Right hindlimb (tissue), 1 donor: Measurements from ENCODE around the gene ARF1.

ENCODE experiments used
- DNase-seq: peaks from one replicate; pipeline ENCODE4 v3.0.0-alpha.2; 2018

ARF1 gene

DNA sequence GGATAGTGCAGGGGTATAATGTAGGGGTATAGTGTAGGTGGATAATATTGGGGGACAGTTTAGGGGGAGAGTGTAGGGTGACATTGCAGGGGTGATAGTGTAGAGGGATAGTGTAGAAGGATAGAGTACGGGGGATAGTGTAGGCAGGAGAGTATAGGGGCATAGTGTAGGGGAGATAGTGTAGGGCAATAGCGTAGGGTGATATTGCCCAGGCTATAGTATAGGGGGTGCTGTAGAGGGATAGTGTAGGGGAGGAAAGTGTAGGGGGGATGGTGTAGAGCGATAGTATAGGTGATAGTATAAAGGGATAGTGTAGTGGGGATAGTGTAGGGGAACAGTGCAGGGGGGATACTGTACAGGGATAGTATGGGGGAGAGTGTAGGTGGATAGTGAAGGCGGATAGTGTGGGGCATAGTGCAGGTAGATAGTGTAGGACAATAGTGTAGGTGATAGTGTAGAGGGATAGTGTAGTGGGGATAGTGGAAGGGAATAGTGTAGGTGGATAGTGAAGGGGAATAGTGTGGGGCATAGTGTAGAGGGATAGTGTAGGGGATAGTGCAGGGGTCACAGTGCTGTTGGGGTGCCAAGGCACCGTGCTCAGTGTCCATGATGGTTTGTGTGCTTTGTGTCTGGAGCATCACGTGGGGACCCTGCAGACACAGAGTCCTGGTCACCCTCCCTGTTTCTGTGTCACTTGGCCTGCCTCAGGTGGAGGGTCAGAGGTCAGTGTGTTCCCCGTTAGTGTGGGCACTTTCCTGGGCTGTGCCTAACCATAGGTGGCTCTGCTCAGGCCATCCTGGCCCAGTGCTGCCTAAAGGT is 10.5 kb upstream of the ARF1 start:
- no peak for DNase-seq

GRCh38 chr1:228072658-228073043 is 9.9 kb upstream of the ARF1 start:
- DNase-seq: peak; percentile 15

GRCh38 chr1:228073061-228073856 is 9.2 kb upstream of the ARF1 start:
- DNase-seq: peak; percentile 13

GRCh38 chr1:228073857-228074545 is 8.5 kb upstream of the ARF1 start:
- peak; percentile 22 for DNase-seq

DNA sequence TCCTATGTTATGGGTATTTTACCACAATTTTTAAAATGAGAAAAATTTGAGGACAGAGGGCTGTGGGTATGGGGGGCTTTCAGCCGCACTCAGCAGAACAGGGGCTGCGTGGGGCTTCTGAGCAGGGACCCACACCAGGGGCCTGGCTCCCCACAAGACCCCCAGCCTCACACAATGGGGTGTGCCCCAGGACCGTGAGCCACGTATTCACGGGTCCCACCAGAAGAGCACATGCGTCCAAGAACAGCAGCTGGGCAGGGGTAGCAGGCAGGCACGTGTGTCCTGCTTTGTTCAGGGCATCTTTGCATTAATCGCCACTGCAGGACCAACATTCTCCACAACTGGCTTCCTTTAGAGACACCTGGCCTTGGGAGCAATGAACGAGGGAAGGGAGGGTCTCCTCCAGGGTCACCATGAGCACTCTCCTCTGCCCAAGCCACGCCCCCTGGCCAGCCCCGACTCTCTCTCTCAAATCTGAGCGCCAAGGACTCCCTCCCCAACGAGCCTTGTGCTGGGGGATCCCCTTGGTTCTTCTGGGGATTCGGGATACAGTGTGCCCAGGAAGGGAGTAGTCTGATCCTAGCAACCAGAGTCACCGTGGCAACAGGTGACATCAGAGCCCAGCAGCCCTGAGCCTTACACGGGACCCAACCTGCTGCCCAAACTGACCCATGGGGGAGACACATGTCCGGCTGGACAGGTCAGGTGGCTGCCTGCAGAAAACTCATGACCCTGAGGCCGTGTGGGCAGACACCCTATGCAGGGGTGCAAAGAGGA is 7.4 kb upstream of the ARF1 start:
- DNase-seq: peak; percentile 19

DNA sequence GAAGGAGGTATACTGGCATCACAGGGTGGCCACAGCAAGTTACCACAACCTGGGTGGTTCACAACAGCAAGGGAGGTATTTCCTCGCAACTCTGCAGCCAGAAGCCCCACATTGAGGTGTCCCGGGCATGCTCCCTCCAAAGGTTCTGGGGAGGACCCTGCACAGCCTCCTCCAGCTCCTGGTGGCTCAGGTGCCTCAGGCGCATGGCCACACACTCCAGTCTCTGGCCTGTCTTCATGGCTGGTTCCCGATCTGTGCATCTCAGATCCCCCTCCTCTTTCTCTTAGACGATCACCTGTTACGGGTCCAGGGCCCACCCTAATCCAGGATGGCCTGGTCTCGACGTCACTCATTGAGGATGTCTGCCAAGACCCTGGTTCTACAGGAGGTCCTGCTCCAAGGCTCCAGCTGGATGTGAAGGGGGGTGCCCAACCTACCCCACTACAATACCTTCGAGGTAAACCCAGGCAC is 6.7 kb upstream of the ARF1 start:
- peak; percentile 15 for DNase-seq

- peak; percentile 7 for DNase-seq
Measured at GRCh38 chr1:228076796-228077430, 5.6 kb upstream of the ARF1 start.

GRCh38 chr1:228077565-228078330 is 4.8 kb upstream of the ARF1 start:
- DNase-seq: peak; percentile 12

DNA sequence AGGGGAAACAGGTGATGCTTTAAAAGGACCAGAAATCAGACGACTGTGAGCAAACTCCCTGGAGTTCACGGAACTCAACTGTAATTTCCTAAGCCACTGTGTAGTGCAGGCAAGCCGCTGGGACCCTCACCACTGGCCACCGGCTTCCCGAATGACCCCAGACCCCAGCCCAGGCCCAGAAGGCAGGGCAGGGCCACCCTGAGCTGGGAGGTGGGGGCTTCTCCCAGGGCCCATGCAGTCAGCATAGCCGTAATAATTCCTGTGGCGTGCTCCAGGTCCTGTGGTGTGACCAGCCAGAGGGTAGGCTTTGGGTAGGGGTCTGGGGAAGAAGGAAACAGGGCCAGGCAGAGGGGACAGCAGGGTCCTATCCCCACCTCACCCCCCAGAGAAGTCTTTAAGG is 3.5 kb upstream of the ARF1 start:
- DNase-seq: no peak

GRCh38 chr1:228079601-228080263 is 2.8 kb upstream of the ARF1 start:
- DNase-seq: no peak

GRCh38 chr1:228081144-228081543 is 1.4 kb upstream of the ARF1 start:
- no peak for DNase-seq

- peak; percentile 55 for DNase-seq
Measured at GRCh38 chr1:228081578-228082213, 812 bp upstream of the ARF1 start.

DNA sequence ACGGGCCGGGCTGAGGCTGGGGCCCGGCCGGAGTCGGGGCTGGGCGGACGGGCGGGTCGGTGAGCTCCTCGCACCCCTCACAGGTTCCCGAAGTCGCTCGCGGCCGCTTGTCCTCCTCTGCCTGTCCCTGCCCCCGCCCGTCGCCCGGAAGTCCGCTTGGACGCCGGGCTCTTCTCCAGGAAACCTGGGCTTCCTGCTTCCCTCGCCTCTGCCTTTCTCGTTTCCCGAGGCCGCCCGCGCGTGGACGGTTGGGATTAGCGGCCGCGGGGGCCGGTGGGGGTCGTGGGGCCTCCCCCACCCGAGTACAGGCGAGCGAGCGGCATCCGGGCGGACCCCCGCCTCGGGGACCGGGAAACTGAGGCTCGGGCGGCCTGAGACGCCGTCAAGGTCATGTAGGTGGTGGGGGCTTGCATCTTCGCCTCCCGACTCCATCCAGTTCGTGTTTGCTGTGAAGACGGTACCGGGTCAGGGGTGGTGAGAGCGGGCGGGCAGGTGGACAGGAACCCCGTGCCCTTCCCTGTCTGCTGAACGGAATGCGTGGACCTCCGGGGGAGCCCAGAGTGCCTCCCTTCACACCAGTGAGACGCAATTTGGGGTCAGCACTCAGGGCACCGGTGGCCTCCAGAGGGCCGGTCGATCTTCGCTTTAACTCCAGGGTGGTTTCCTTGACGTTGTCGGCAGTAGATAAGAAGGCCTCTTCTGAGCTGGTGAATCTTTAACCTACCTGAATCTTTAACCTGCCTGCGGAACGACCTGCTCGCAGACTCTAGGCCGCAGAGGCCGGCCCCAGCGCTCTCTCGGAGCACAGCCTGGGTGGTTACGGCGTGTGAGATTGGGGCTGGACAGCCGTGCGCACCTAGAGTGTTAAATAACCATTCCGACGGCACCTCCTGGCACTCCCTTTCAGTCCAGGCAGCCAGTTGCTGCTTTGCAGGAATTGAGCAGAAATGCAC is 686 bp downstream of the ARF1 start:
- DNase-seq: peak; percentile 76

GRCh38 chr1:228083871-228084278 is 1.4 kb downstream of the ARF1 start:
- no peak for DNase-seq

DNA sequence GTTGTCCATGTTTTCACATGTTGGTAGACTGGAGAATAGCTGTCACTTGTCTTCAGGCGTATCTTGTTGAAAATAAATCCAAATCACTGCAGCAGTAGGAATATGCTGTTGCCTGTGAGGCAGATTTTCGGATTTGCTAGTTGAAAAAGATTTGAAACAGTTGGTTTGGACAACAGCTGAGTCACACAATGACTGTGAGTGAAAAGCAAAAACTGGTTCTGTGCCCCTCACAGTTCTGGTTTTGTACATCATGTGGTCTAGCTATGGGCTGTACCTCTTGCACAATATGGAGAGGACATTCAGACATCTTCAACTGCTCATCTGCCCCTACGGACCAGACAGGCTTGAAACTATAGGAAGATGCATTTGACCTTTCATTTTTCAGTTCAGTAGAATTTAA is 1.8 kb downstream of the ARF1 start:
- no peak for DNase-seq

DNA sequence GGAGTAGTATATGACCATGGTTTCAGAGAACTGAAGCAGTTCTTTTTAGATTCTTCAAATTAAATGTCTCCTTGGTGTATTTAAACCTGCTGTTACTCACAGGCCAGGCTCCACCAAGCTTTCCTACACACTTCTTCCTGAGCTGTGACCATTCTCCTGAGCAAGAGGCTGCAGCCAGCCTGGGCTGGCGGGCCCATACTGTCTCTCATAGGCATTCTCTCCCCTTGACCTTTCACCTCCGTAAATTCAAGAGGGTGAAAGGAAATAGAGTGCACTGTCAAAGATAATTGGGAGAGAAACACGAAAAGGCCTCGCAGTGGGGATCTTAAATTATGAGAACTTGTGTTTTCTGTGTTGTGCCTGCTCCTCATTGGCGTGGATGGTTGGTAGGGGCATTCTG is 2.3 kb downstream of the ARF1 start:
- DNase-seq: no peak

DNA sequence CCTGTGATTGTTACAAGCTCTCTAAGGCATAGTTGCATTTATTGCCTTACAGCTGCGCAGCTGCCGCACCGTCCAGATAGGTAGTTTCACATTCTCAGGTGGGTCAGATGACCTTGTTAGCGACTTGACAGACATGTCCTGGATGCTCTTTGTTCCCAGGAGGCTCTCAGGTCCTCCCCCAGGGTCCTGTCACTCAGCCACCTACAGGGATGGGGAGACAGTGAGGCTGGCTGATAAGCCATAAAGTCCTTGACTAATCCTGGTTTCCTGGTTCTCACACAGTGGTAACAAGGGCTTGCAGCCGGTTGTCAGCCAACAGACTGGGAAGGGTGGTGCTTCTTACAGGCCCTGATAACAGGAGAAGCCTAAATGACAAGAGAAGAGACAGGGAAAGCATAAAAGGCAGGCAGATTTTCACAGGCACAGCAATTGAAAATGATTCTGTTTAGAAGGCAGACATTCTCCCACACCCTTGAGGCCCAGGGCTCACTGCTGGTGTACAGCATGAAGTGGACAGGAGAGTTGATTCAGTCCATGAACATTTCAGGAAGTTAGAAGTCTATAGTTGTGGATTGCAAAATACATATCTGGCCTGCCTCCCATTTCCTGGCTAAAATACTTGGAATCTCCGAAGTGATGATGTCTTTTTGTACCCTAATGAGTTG is 2.9 kb downstream of the ARF1 start:
- no peak for DNase-seq

- no peak for DNase-seq
Measured at GRCh38 chr1:228087771-228088251, 5.3 kb downstream of the ARF1 start.
